ENCODE data around the gene USP32. TPM values are rescaled to one million over a fixed set of nuclear protein-coding genes. Genes with fewer than 3 reads are reported as not detected.

The USP32 gene
- total and polyA plus RNA-seq, 2 of the 8 experiments (the other 6 are each of a cell fraction or from before 2014, with no cell fraction given) = 29.6 to 112 TPM

DNA sequence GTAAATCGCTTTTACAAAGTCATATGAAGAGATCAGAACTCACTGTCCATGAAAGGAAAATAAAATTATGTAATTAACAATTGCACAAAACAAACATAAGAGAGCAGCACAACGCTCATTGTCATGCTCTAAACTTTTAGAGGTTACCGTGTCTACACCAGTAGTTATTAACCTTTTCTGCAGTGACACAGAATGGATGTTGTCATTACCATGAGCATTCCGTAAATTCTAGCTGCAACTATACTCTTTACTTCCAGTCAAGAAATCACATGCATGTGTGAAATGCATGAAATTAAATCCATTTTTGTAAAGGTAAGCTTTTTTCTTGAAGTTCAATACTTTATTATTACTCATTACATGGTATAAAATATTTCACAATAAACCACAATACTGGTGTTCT lies 38.2 kb downstream of the USP32 start:
- Histone ChIP-seq H4K5ac (ENCODE audit: insufficient read length, low read depth, low read length) (no peak overlapping the region), H2BK5ac (ENCODE audit: low read depth, low read length) (no peak overlapping the region), H2BK12ac (ENCODE audit: low read depth, low read length) (no peak overlapping the region), H3K4me1 (replicated peaks in 1 of 4; ENCODE audit: control insufficient read depth in 3 of 4, insufficient read depth in 4 of 4, low read length in 3 of 4) (peaks cover 0 to 4% (median 1%) of the 10 kb centered on the region in 4 experiments; a peak in 2 of 7 replicates), H3K23me2 (ENCODE audit: low read depth, low read length) (no peaks in the 10 kb centered on the region), H3K9ac (replicated peaks in 1 of 4; ENCODE audit: extremely low read depth in 1 of 4, low read depth in 3 of 4, low read length in 3 of 4) (no peak overlapping the region), H3K4me2 (ENCODE audit: insufficient read depth in 1 of 2, low read depth in 2 of 2, low read length in 2 of 2) (no peak overlapping the region), H3K14ac (ENCODE audit: insufficient read length) (no peak overlapping the region), H2BK20ac (ENCODE audit: low read length) (no peak overlapping the region), H4K8ac (ENCODE audit: extremely low read depth, insufficient read depth, low read length) (no peak overlapping the region), H3K23ac (ENCODE audit: insufficient read length) (no peak overlapping the region), H3K56ac (replicated peaks; ENCODE audit: insufficient read length, low read depth, low read length) (no peak overlapping the region), H3K18ac (ENCODE audit: extremely low read depth, low read length) (no peak overlapping the region), H3K79me1 (ENCODE audit: low read depth, low read length) (peaks cover 8% of the 10 kb centered on the region), H4K91ac (replicated peaks; ENCODE audit: insufficient read length, low read length) (no peak overlapping the region), H2AK5ac (ENCODE audit: low read depth, low read length) (no peak overlapping the region), H2BK120ac (replicated peaks; ENCODE audit: low read depth, low read length) (no peak overlapping the region), H2BK15ac (ENCODE audit: low read length) (no peak overlapping the region), H3K4ac (replicated peaks; ENCODE audit: insufficient read length, low read depth, low read length) (no peak overlapping the region), H3K79me2 (ENCODE audit: control insufficient read depth in 1 of 2, insufficient read depth in 2 of 2, low read length in 2 of 2) (peaks cover 0 to 96% of the 10 kb centered on the region in 2 experiments; a peak in 2 of 4 replicates), H3K9me3 (ENCODE audit: insufficient read depth in 2 of 2, low read depth in 1 of 2, low read length in 1 of 2) (no peaks in the 10 kb centered on the region), H3K4me3 (ENCODE audit: extremely low read depth in 1 of 4, insufficient read depth in 2 of 4, low read depth in 3 of 4, low read length in 4 of 4) (no peak overlapping the region), H3K36me3 (ENCODE audit: control insufficient read depth in 2 of 4, insufficient read depth in 4 of 4, low read length in 3 of 4) (no peaks in the 10 kb centered on the region; a peak in 1 of 8 replicates), H3K27me3 (replicated peaks in 1 of 4; ENCODE audit: control insufficient read depth in 3 of 4, extremely low read depth in 1 of 4, insufficient read depth in 3 of 4, low read length in 3 of 4) (no peaks in the 10 kb centered on the region), H4K20me1 (replicated peaks in 1 of 2; ENCODE audit: control insufficient read depth in 1 of 2, insufficient read depth in 2 of 2, low read length in 2 of 2) (peaks cover 3 to 5% of the 10 kb centered on the region in 2 experiments), H2AFZ (ENCODE audit: low read length) (no peak overlapping the region), H3K27ac (ENCODE audit: low read depth, low read length) (no peak overlapping the region)
- FAIRE-seq = no peak
- ChIA-PET POLR2A (ENCODE audit: partially characterized antibody) (interaction anchor here (0.9 kb wide), 1 partner anchor 18 kb away, joined by 6 read pairs; no protein-coding TSS in a partner anchor), CTCF (ENCODE audit: partially characterized antibody) (no interaction called here)
- 94% methylated on average over 4 of the region's 4 CpGs; no CpG with 5 or more reads in 1 of the 2 experiments for WGBS, 2 experiments (ENCODE audit: extremely low coverage in 1 of 2, insufficient coverage in 1 of 2, insufficient read length in 1 of 2, insufficient replicate concordance in 2 of 2, low coverage in 1 of 2, low lambda C conversion rate in 2 of 2, missing lambda C conversion rate in 1 of 2)
- DNase-seq (ENCODE audit: low read depth in 1 of 2, low spot score in 2 of 2) = no peak
- no peak for TF ChIP-seq RBBP5 (IDR thresholded peaks at IDR 0.05; ENCODE audit: borderline replicate concordance, low read depth, low read length)
- no peak for TF ChIP-seq TBP (IDR thresholded peaks at IDR 0.05; ENCODE audit: low read depth, low read length)
- TF ChIP-seq, protein P1, sequence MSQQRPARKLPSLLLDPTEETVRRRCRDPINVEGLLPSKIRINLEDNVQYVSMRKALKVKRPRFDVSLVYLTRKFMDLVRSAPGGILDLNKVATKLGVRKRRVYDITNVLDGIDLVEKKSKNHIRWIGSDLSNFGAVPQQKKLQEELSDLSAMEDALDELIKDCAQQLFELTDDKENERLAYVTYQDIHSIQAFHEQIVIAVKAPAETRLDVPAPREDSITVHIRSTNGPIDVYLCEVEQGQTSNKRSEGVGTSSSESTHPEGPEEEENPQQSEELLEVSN (IDR thresholded peaks at IDR 0.05) = no peak
- no peak for TF ChIP-seq RAD21 (IDR thresholded peaks at IDR 0.05 in 1 of 2, conservative IDR thresholded peaks at IDR 0.05 in 1 of 2; ENCODE audit: low read depth in 2 of 2, low read length in 2 of 2)
- TF ChIP-seq GABPA (IDR thresholded peaks at IDR 0.05; ENCODE audit: borderline replicate concordance, insufficient read depth, low read length) = no peak
- TF ChIP-seq FOSL1 (IDR thresholded peaks at IDR 0.05; ENCODE audit: insufficient read depth, low read depth, low read length) = no peak
- TF ChIP-seq SP1 (IDR thresholded peaks at IDR 0.05; ENCODE audit: low read depth, low read length) = no peak
- no peak for TF ChIP-seq SP4 (IDR thresholded peaks at IDR 0.05; ENCODE audit: low read length)
- TF ChIP-seq, protein P2, sequence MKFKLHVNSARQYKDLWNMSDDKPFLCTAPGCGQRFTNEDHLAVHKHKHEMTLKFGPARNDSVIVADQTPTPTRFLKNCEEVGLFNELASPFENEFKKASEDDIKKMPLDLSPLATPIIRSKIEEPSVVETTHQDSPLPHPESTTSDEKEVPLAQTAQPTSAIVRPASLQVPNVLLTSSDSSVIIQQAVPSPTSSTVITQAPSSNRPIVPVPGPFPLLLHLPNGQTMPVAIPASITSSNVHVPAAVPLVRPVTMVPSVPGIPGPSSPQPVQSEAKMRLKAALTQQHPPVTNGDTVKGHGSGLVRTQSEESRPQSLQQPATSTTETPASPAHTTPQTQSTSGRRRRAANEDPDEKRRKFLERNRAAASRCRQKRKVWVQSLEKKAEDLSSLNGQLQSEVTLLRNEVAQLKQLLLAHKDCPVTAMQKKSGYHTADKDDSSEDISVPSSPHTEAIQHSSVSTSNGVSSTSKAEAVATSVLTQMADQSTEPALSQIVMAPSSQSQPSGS (IDR thresholded peaks at IDR 0.05; ENCODE audit: low read length) = no peak
- no peak for TF ChIP-seq ZNF274 (IDR thresholded peaks at IDR 0.05; ENCODE audit: borderline replicate concordance, extremely low read depth, low read length)
- TF ChIP-seq BRCA1 (IDR thresholded peaks at IDR 0.05; ENCODE audit: low read depth, low read length) = no peak
- TF ChIP-seq ASH2L (IDR thresholded peaks at IDR 0.05; ENCODE audit: low read length) = no peak
